CD4-positive, alpha-beta T cell treated with Interleukin-15 for 4 hours (primary cell): Measurements from ENCODE around the gene FLNB.

Experiments used
- DNase-seq: peaks from one replicate; pipeline ENCODE4 v3.0.0-alpha.2; 2020; ENCODE audit warnings: low spot score

Gene FLNB

GRCh38 chr3:58009026-58009748 is 965 bp downstream of the FLNB start:
- DNase-seq, result peak; percentile 31

GRCh38 chr3:58009749-58010535 is 1.7 kb downstream of the FLNB start:
- no peak for DNase-seq

- no peak for DNase-seq
These were observed 2.3 kb downstream of the FLNB start for GRCh38 chr3:58010562-58010961.

- no peak for DNase-seq
These were observed 3.4 kb downstream of the FLNB start for GRCh38 chr3:58011580-58011979.

- no peak for DNase-seq
These were observed 4.1 kb downstream of the FLNB start for GRCh38 chr3:58012302-58012701.

GRCh38 chr3:58013099-58013498 is 4.9 kb downstream of the FLNB start:
- DNase-seq, result no peak

- DNase-seq, result no peak
These were observed 5.9 kb downstream of the FLNB start for GRCh38 chr3:58013973-58014649.

GRCh38 chr3:58015520-58015915 is 7.3 kb downstream of the FLNB start:
- DNase-seq, result no peak

- DNase-seq, result no peak
These were observed 8.5 kb downstream of the FLNB start for GRCh38 chr3:58016710-58017109.

- no peak for DNase-seq
These were observed 10.9 kb downstream of the FLNB start for GRCh38 chr3:58018892-58019742.

GRCh38 chr3:58020783-58021071 is 12.5 kb downstream of the FLNB start:
- no peak for DNase-seq

GRCh38 chr3:58021072-58021959 is 13.1 kb downstream of the FLNB start:
- no peak for DNase-seq

GRCh38 chr3:58021962-58022361 is 13.7 kb downstream of the FLNB start:
- DNase-seq, result no peak

- DNase-seq, result peak; percentile 19
These were observed 14.3 kb downstream of the FLNB start for GRCh38 chr3:58022490-58022889.

- DNase-seq, result no peak
These were observed 15.3 kb downstream of the FLNB start for GRCh38 chr3:58023531-58023930.

- no peak for DNase-seq
These were observed 17.2 kb downstream of the FLNB start for GRCh38 chr3:58025406-58025805.

GRCh38 chr3:58025837-58026569 is 17.8 kb downstream of the FLNB start:
- no peak for DNase-seq

GRCh38 chr3:58026598-58026997 is 18.4 kb downstream of the FLNB start:
- DNase-seq, result no peak

- no peak for DNase-seq
These were observed 19.6 kb downstream of the FLNB start for GRCh38 chr3:58027704-58028317.

- no peak for DNase-seq
These were observed 20.7 kb downstream of the FLNB start for GRCh38 chr3:58028902-58029301.
